ENCODE results near the gene UBE2E2. TPM values are rescaled to one million over a fixed set of nuclear protein-coding genes. Genes with fewer than 3 reads are reported as not detected.

The UBE2E2 gene
- total RNA-seq, 1 donor from 2014 or later, result 2.0 TPM

DNA sequence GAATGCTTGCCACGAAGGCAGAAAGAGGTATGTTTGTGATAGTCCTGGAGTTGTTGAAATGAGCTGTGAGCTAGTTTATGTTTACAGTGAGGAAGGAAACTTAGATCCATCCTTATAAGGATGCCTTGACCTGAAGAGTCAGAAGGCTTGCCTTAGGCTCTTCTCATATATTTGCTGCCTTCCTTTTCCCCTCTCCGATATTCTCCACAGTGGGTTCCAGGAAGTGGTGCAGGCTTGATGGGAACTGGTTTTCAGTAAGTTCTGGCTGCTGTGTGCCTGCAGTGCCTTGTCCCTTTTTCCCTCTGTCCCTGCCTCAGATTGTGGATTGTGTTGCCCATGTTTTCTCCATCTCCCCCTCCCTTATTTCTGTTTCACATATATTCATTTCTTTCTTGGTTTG is 315.3 kb downstream of the UBE2E2 start:
- intact Hi-C loops (cut with micrococcal nuclease), result no loop called here

DNA sequence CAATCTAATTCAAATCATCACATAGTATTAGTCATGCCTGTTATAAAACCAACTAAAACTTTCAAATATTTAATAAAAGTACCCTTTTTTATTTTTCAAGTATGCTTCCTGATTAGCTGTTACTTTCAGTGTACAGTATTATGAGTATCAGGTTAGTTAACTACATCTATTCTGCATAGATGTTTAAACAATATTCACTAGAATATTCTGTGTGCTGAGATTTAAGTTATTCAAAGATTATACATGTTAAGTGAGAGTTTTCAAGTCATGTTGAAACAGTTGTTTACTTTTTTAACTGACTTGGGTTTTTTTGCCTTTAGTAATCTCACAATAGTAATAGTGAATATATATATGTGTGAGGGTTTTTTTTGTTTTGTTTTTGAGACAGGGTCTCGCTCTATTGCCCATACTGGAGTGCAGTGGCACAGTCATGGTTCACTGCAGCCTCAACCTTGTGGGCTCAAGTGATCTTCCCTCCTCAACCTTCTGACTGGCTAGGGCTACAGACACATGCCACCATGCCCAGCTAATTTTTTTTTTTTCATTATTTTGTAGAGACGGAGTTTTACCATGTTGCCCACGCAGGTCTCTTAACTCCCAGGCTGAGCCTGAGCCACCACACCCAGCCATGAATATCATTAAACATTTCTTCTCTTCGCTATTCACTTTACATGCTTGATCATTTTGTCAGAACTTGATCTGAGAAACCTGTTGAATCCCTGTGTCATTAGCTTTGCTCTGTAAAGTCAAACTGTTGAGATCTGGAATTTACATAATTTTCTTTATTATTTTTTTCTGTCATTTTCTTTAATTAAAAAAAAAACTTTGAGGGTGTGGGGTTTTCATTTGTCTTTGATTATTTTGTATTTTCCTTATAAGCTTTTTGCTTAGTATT is 316.4 kb downstream of the UBE2E2 start:
- intact Hi-C loops (cut with micrococcal nuclease), result no loop called here

- intact Hi-C loops (cut with micrococcal nuclease), result no loop called here
These were observed 324.2 kb downstream of the UBE2E2 start for GRCh38 chr3:23527326-23527725.

- intact Hi-C loops (cut with micrococcal nuclease), result no loop called here
These were observed 330.5 kb downstream of the UBE2E2 start for GRCh38 chr3:23533596-23533995.

DNA sequence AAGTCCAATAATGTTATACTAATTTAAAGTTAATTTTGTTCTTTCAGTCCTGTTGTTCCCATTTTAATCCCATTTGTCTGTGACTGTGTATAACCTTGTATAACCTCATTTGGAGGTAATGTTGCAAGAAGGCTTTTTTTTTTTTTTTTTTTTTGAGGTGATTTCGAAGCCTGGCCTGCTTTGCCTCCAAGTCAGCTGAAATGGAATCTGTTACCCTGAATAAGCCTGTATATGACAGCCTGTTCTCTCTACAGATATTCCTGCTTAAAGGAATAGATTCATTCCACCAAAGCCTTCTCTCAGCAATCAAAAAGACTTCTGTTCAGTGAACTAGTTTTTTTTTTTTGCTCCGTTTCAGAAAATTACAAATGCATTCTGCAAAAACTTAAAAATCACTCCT is 330.9 kb downstream of the UBE2E2 start:
- intact Hi-C loops (cut with micrococcal nuclease), result no loop called here

- intact Hi-C loops (cut with micrococcal nuclease), result no loop called here
These were observed 334.0 kb downstream of the UBE2E2 start for GRCh38 chr3:23537101-23537551.

GRCh38 chr3:23539185-23539584 is 336.1 kb downstream of the UBE2E2 start:
- intact Hi-C loops (cut with micrococcal nuclease), result no loop called here

GRCh38 chr3:23540600-23540999 is 337.5 kb downstream of the UBE2E2 start:
- intact Hi-C loops (cut with micrococcal nuclease), result no loop called here

- intact Hi-C loops (cut with micrococcal nuclease), result no loop called here
These were observed 339.0 kb downstream of the UBE2E2 start for GRCh38 chr3:23542079-23542478.

- intact Hi-C loops (cut with micrococcal nuclease), result no loop called here
These were observed 343.1 kb downstream of the UBE2E2 start for GRCh38 chr3:23546181-23546580.

GRCh38 chr3:23547905-23548650 is 345.0 kb downstream of the UBE2E2 start:
- intact Hi-C loops (cut with micrococcal nuclease), result no loop called here

GRCh38 chr3:23548706-23549105 is 345.6 kb downstream of the UBE2E2 start:
- intact Hi-C loops (cut with micrococcal nuclease), result no loop called here

GRCh38 chr3:23549148-23549910 is 346.2 kb downstream of the UBE2E2 start:
- intact Hi-C loops (cut with micrococcal nuclease), result no loop called here

GRCh38 chr3:23550402-23550801 is 347.3 kb downstream of the UBE2E2 start:
- intact Hi-C loops (cut with micrococcal nuclease), result no loop called here

- intact Hi-C loops (cut with micrococcal nuclease), result no loop called here
These were observed 349.4 kb downstream of the UBE2E2 start for GRCh38 chr3:23552506-23552905.

DNA sequence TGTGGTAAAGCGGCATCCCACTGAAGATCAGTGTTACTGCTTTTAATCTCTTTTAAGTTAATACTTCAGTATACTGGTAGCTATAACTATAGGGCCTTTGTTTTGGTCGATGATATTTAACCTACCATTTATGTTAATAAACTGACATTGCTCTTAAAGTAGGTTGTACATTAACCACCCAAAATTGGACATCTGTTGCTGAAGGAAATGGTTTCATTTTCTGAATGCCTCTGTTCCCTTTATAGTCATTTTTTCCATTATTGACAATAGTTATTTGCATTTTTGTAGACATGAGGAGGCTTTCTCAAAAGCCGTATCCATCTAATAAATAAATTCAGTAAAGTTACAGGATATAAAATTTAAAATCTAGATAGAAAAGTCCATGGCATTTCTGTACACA is 350.2 kb downstream of the UBE2E2 start:
- intact Hi-C loops (cut with micrococcal nuclease), result no loop called here

- intact Hi-C loops (cut with micrococcal nuclease), result no loop called here
These were observed 362.1 kb downstream of the UBE2E2 start for GRCh38 chr3:23565041-23565775.

DNA sequence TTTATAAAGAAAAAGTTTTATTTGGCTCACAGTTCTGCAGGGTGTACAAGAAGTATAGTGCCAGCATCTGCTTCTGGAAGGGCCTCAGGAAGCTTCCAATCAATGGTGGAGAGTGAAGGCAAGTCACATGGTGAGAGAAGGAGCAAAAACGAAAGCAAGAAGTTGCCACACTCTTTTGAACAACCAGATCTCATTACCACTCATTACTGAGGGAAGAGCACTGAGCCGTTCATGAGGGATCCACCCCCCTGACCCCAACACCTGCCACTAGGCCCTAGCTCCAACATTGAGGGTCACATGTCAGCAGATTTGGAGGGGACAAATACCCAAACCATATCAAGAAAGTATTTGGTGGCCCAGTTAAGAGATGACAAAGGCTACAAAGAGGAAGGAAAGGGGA is 363.4 kb downstream of the UBE2E2 start:
- intact Hi-C loops (cut with micrococcal nuclease), result no loop called here

- intact Hi-C loops (cut with micrococcal nuclease), result no loop called here
These were observed 364.8 kb downstream of the UBE2E2 start for GRCh38 chr3:23567917-23568316.

DNA sequence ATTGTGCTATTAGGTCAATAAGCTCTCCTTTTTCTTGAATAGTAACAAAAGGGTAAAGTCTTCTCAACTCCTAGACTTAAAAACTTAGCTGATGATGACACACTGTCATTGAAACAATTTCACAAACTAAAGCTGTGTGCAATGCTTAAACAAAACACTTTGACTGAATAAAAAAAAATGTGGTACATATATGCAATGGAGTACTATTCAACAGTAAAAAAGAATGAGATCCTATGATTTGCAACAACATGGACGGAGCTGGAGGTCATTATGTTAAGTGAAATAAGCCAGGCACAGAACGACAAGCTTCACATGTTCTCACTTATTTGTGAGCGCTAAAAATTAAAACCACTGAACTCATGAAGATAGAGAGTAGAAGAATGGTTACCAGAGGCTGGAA is 370.7 kb downstream of the UBE2E2 start:
- intact Hi-C loops (cut with micrococcal nuclease), result no loop called here

GRCh38 chr3:23574822-23575315 is 371.7 kb downstream of the UBE2E2 start:
- intact Hi-C loops (cut with micrococcal nuclease), result no loop called here
